Measurements from ENCODE around the gene HDGFL2. TPM values are rescaled to one million over a fixed set of nuclear protein-coding genes. Genes with fewer than 3 reads are reported as not detected.
A peak's percentile ranks its signal among the peaks of the same experiment; 100 is the strongest.

HDGFL2 gene
- total RNA-seq (47.8 and 51.2 TPM in 2 replicates), polyA plus RNA-seq (19.5 and 23.6 TPM in 2 replicates), polyA minus RNA-seq (ENCODE audit: low replicate concordance) (13.0 and 17.5 TPM in 2 replicates)
- 48.1 and 64.8 TPM in 2 replicates for polyA plus RNA-seq (2012)

GRCh38 chr19:4472174-4472974, at the start of gene HDGFL2:
TSS of gene HDGFL2 (plus strand) at chr19:4472297. CDS start at chr19:4472351, 54 bp downstream.
- Histone ChIP-seq H3K9ac (ENCODE audit: insufficient read depth, low read length) (peak within 1 kb of the TSS; percentile 66), H3K4me2 (ENCODE audit: extremely low read depth, insufficient read depth, low read length) (peak within 1 kb of the TSS; percentile 98), H3K27ac (ENCODE audit: insufficient read depth, low read length) (peak within 1 kb of the TSS; percentile 77), H3K4me1 (ENCODE audit: control insufficient read depth, extremely low read depth, insufficient read depth, low read length) (no peaks in the 10 kb centered on the region), H3K27me3 (ENCODE audit: control insufficient read depth, insufficient read depth, low read length) (no peaks in the 10 kb centered on the region), H3K36me3 (ENCODE audit: control insufficient read depth, insufficient read depth, low read length) (peaks cover 9% of the 10 kb centered on the region), H3K4me3 (replicated peaks in 1 of 4; ENCODE audit: control extremely low read depth in 1 of 4, insufficient read depth in 1 of 4, low read depth in 3 of 4, low read length in 4 of 4) (peak within 1 kb of the TSS; percentile 80 to 90 (median 86)), H3K79me2 (ENCODE audit: control insufficient read depth, insufficient read depth, low read length) (peaks cover 30% of the 10 kb centered on the region), H3K9me3 (ENCODE audit: control insufficient read depth, insufficient read depth, low read depth, low read length) (no peaks in the 10 kb centered on the region), H4K20me1 (ENCODE audit: control insufficient read depth, extremely low read depth, insufficient read depth, low read length) (no peaks in the 10 kb centered on the region), H2AFZ (ENCODE audit: low read length) (peak within 1 kb of the TSS; percentile 81)
- DNase-seq (ENCODE audit: low read depth in 2 of 2): no peak
- TF ChIP-seq CTCF (conservative IDR thresholded peaks at IDR 0.05 in 1 of 2, IDR thresholded peaks at IDR 0.05 in 1 of 2; ENCODE audit: low read depth in 1 of 2, low read length in 2 of 2) (no peak), EZH2 (IDR thresholded peaks at IDR 0.05; ENCODE audit: low read length, missing control alignments) (no peak)

- DNase-seq (ENCODE audit: low read depth in 2 of 2): no peak
- Histone ChIP-seq H3K4me1 (ENCODE audit: control insufficient read depth, extremely low read depth, insufficient read depth, low read length) (no peaks in the 10 kb centered on the region), H3K27me3 (ENCODE audit: control insufficient read depth, insufficient read depth, low read length) (no peaks in the 10 kb centered on the region), H3K27ac (ENCODE audit: insufficient read depth, low read length) (no peak overlapping the region), H3K4me2 (ENCODE audit: extremely low read depth, insufficient read depth, low read length) (no peak overlapping the region), H3K4me3 (replicated peaks in 1 of 4; ENCODE audit: control extremely low read depth in 1 of 4, insufficient read depth in 1 of 4, low read depth in 3 of 4, low read length in 4 of 4) (no peak overlapping the region), H3K9ac (ENCODE audit: insufficient read depth, low read length) (no peak overlapping the region), H2AFZ (ENCODE audit: low read length) (no peak overlapping the region), H4K20me1 (ENCODE audit: control insufficient read depth, extremely low read depth, insufficient read depth, low read length) (no peaks in the 10 kb centered on the region), H3K79me2 (ENCODE audit: control insufficient read depth, insufficient read depth, low read length) (no peaks in the 10 kb centered on the region), H3K36me3 (ENCODE audit: control insufficient read depth, insufficient read depth, low read length) (peaks cover 6% of the 10 kb centered on the region), H3K9me3 (ENCODE audit: control insufficient read depth, insufficient read depth, low read depth, low read length) (no peaks in the 10 kb centered on the region)
- no peak for TF ChIP-seq CTCF (conservative IDR thresholded peaks at IDR 0.05 in 1 of 2, IDR thresholded peaks at IDR 0.05 in 1 of 2; ENCODE audit: low read depth in 1 of 2, low read length in 2 of 2)
- no peak for TF ChIP-seq EZH2 (IDR thresholded peaks at IDR 0.05; ENCODE audit: low read length, missing control alignments)
Observed at GRCh38 chr19:4423416-4424126, 48.5 kb upstream of the HDGFL2 start.

GRCh38 chr19:4425537-4425936, 46.6 kb upstream of the HDGFL2 start:
- no peaks in the 10 kb centered on the region for H3K79me2 ChIP-seq (ENCODE audit: control insufficient read depth, insufficient read depth, low read length)
- H3K36me3 ChIP-seq (ENCODE audit: control insufficient read depth, insufficient read depth, low read length): peaks cover 10% of the 10 kb centered on the region
- H2AFZ ChIP-seq (ENCODE audit: low read length): no peak overlapping the region
- H4K20me1 ChIP-seq (ENCODE audit: control insufficient read depth, extremely low read depth, insufficient read depth, low read length): no peaks in the 10 kb centered on the region
- no peak overlapping the region for H3K9ac ChIP-seq (ENCODE audit: insufficient read depth, low read length)
- H3K4me3 ChIP-seq (replicated peaks in 1 of 4; ENCODE audit: control extremely low read depth in 1 of 4, insufficient read depth in 1 of 4, low read depth in 3 of 4, low read length in 4 of 4): no peak overlapping the region
- peaks cover 2% of the 10 kb centered on the region for H3K4me1 ChIP-seq (ENCODE audit: control insufficient read depth, extremely low read depth, insufficient read depth, low read length)
- peak overlapping the region; percentile 22 for H3K27ac ChIP-seq (ENCODE audit: insufficient read depth, low read length)
- no peak for TF ChIP-seq EZH2 (IDR thresholded peaks at IDR 0.05; ENCODE audit: low read length, missing control alignments)
- TF ChIP-seq CTCF (conservative IDR thresholded peaks at IDR 0.05 in 1 of 2, IDR thresholded peaks at IDR 0.05 in 1 of 2; ENCODE audit: low read depth in 1 of 2, low read length in 2 of 2): no peak
- DNase-seq (ENCODE audit: low read depth in 2 of 2): peak; percentile 77 to 83
- no peaks in the 10 kb centered on the region for H3K9me3 ChIP-seq (ENCODE audit: control insufficient read depth, insufficient read depth, low read depth, low read length)
- no peaks in the 10 kb centered on the region for H3K27me3 ChIP-seq (ENCODE audit: control insufficient read depth, insufficient read depth, low read length)
- H3K4me2 ChIP-seq (ENCODE audit: extremely low read depth, insufficient read depth, low read length): no peak overlapping the region
